HL-60/S4 treated with phorbol 12-myristate 13-acetate at 8.2 ng/mL for 4 days and 3 days (cell line): ENCODE results near the gene PCGF5.
"Not testable (repeated sequence)": the region's sequence is repeated elsewhere in the genome, so short reads cannot be mapped to it uniquely, and the experiment has no call there.

Experiments used
- in situ Hi-C: fragments of 300-500 bp; cut with MboI; formaldehyde crosslinking; loops from 2 replicates; pipeline ENCODE4 v1.15.0; 2022; ENCODE audit warnings: low sequenced_read_pairs

PCGF5 gene

GRCh38 chr10:91208642-91209041 is 11.8 kb upstream of the PCGF5 start:
- in situ Hi-C loops, result no loop called here

GRCh38 chr10:91210014-91210413 is 10.4 kb upstream of the PCGF5 start:
- in situ Hi-C loops, result no loop called here

- in situ Hi-C loops, result no loop called here
Observed at GRCh38 chr10:91210435-91210834, 10.0 kb upstream of the PCGF5 start.

- in situ Hi-C loops, result no loop called here
Observed at GRCh38 chr10:91211675-91212074, 8.8 kb upstream of the PCGF5 start.

GRCh38 chr10:91214911-91215310 is 5.6 kb upstream of the PCGF5 start:
- in situ Hi-C loops, result no loop called here

- in situ Hi-C loops, result no loop called here
Observed at GRCh38 chr10:91215384-91215783, 5.1 kb upstream of the PCGF5 start.

GRCh38 chr10:91219371-91220193 is 881 bp upstream of the PCGF5 start:
- in situ Hi-C loops, result no loop called here

- in situ Hi-C loops, result no loop called here
Observed at GRCh38 chr10:91220954-91221675, 652 bp downstream of the PCGF5 start.

- in situ Hi-C loops, result no loop called here
Observed at GRCh38 chr10:91226093-91226492, 5.6 kb downstream of the PCGF5 start.

- in situ Hi-C loops, result no loop called here
Observed at GRCh38 chr10:91227576-91227975, 7.1 kb downstream of the PCGF5 start.

- in situ Hi-C loops, result no loop called here
Observed at GRCh38 chr10:91229683-91230082, 9.2 kb downstream of the PCGF5 start.

GRCh38 chr10:91238191-91238590 is 17.7 kb downstream of the PCGF5 start:
- in situ Hi-C loops, result no loop called here

GRCh38 chr10:91239789-91240188 is 19.3 kb downstream of the PCGF5 start:
- in situ Hi-C loops, result no loop called here

GRCh38 chr10:91242940-91243339 is 22.5 kb downstream of the PCGF5 start:
- in situ Hi-C loops, result no loop called here

- in situ Hi-C loops, result no loop called here
Observed at GRCh38 chr10:91247360-91248111, 27.1 kb downstream of the PCGF5 start.

GRCh38 chr10:91249700-91250099 is 29.2 kb downstream of the PCGF5 start:
- in situ Hi-C loops, result no loop called here

- in situ Hi-C loops, result no loop called here
Observed at GRCh38 chr10:91250341-91250740, 29.9 kb downstream of the PCGF5 start.

GRCh38 chr10:91251430-91252056 is 31.1 kb downstream of the PCGF5 start:
- in situ Hi-C loops, result no loop called here

GRCh38 chr10:91253300-91253699 is 32.8 kb downstream of the PCGF5 start:
- in situ Hi-C loops, result no loop called here

- in situ Hi-C loops, result no loop called here
Observed at GRCh38 chr10:91257310-91257709, 36.8 kb downstream of the PCGF5 start.

GRCh38 chr10:91260417-91260816 is 40.0 kb downstream of the PCGF5 start:
- in situ Hi-C loops, result not testable (repeated sequence)
